Activated CD4-positive, alpha-beta memory T cell treated with anti-CD3 and anti-CD28 coated beads, Interleukin-2, amount 10 ng/mL, durations not matched to agents 7 days and 5 days (primary cell): Measurements from ENCODE around the gene MIA2. TPM values are rescaled to one million over a fixed set of nuclear protein-coding genes. Genes with fewer than 3 reads are reported as not detected.

Source experiments
- CTCF ChIA-PET: fragments of 350-600 bp; sonication (Branson Sonifier 250); formaldehyde crosslinking; loops from one replicate; lab custom pipeline; 2021; ENCODE audit warnings: antibody characterized with exemption, inconsistent platforms; lab: Charles Lee
- POLR2A ChIA-PET: fragments of 350-600 bp; sonication (Branson Sonifier 250); formaldehyde crosslinking; loops from one replicate; lab custom pipeline; 2021; ENCODE audit warnings: antibody characterized with exemption; lab: Charles Lee
- DNase-seq: peaks from one replicate; pipeline ENCODE4 v3.0.0-alpha.2; 2020
- H3K27ac Mint-ChIP-seq: one replicate; pipeline ENCODE4 v1.8.0; 2021; ENCODE audit warnings: mild to moderate bottlenecking, mixed read lengths
- H3K27me3 Mint-ChIP-seq: one replicate; pipeline ENCODE4 v1.8.0; 2021; ENCODE audit warnings: mixed read lengths
- H3K36me3 Mint-ChIP-seq: one replicate; pipeline ENCODE4 v1.8.0; 2021; ENCODE audit warnings: low read depth, mixed read lengths
- H3K4me1 Mint-ChIP-seq: one replicate; pipeline ENCODE4 v1.8.0; 2021; ENCODE audit warnings: mixed read lengths
- H3K4me3 Mint-ChIP-seq: one replicate; pipeline ENCODE4 v1.8.0; 2021; ENCODE audit warnings: mild to moderate bottlenecking, mixed read lengths
- H3K9me3 Mint-ChIP-seq: one replicate; pipeline ENCODE4 v1.8.0; 2021; ENCODE audit warnings: mixed read lengths
- total RNA-seq, 2 experiments: library from RNA; stranded (reverse); gene quantifications; one replicate each; pipeline ENCODE4 v1.2.3, GENCODE V29; 2021

Gene MIA2
- total RNA-seq, 2 experiments from 2014 or later, result 30.8 to 33.0 TPM

GRCh38 chr14:39423793-39424192, 190.1 kb downstream of the MIA2 start:
- peaks cover 3% of the 10 kb centered on the region for H3K9me3 Mint-ChIP-seq
- H3K36me3 Mint-ChIP-seq, result peaks cover 20% of the 10 kb centered on the region
- no peak for DNase-seq
- H3K4me3 Mint-ChIP-seq, result no peak overlapping the region
- POLR2A ChIA-PET, result interaction anchor here (1.0 to 3.2 kb wide), 3 partner anchors 8 to 195 kb away, joined by 4 to 19 read pairs (median 4); partner anchors contain the start of gene FBXO33
- CTCF ChIA-PET, result interaction anchor here (0.8 kb wide), 1 partner anchor 193 kb away, joined by 4 read pairs; no protein-coding TSS in a partner anchor
- H3K27ac Mint-ChIP-seq, result no peak overlapping the region
- H3K4me1 Mint-ChIP-seq, result peaks cover 28% of the 10 kb centered on the region
- H3K27me3 Mint-ChIP-seq, result no peaks in the 10 kb centered on the region

DNA sequence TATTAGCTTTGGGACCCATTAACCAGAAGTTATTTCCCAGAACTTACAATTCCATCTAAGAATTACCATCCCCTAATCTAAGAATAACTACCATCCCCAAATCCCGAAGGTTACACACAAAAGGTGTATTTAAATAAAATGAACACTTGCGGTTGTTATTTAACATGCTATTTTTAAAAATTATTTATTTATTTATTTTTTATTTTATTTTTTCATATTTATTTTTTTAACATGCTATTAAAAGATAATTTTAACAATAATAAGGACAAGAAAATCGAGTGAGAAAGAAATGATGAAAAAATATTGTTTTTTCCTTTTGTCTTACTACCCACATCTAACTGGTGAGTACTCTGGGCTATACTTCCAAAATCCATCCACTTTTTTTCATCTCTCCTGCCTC, 192.2 kb downstream of the MIA2 start:
- Mint-ChIP-seq H3K27me3 (no peaks in the 10 kb centered on the region), H3K9me3 (no peaks in the 10 kb centered on the region), H3K27ac (no peak overlapping the region), H3K4me1 (peaks cover 47% of the 10 kb centered on the region), H3K4me3 (no peak overlapping the region), H3K36me3 (peaks cover 5% of the 10 kb centered on the region)
- no peak for DNase-seq
- ChIA-PET CTCF (interaction anchor here (0.7 to 3.9 kb wide), 20 partner anchors 9 to 331 kb away, joined by 3 to 48 read pairs (median 4); partner anchors contain the start of genes GEMIN2 and SEC23A), POLR2A (interaction anchor here (1.1 to 1.9 kb wide), 5 partner anchors 15 to 323 kb away, joined by 4 to 5 read pairs (median 4); partner anchors contain the start of genes GEMIN2, SEC23A and TRAPPC6B)

- ChIA-PET CTCF (interaction anchor here (0.7 to 3.9 kb wide), 17 partner anchors 9 to 331 kb away, joined by 3 to 48 read pairs (median 4); partner anchors contain the start of gene GEMIN2), POLR2A (interaction anchor here (1.1 to 1.9 kb wide), 5 partner anchors 15 to 323 kb away, joined by 4 to 5 read pairs (median 4); partner anchors contain the start of genes GEMIN2, SEC23A and TRAPPC6B)
- H3K27me3 Mint-ChIP-seq, result no peaks in the 10 kb centered on the region
- DNase-seq, result no peak
- H3K4me1 Mint-ChIP-seq, result peaks cover 45% of the 10 kb centered on the region
- H3K9me3 Mint-ChIP-seq, result no peaks in the 10 kb centered on the region
- H3K4me3 Mint-ChIP-seq, result no peak overlapping the region
- H3K27ac Mint-ChIP-seq, result no peak overlapping the region
- peaks cover 6% of the 10 kb centered on the region for H3K36me3 Mint-ChIP-seq
Observed at GRCh38 chr14:39426605-39427004, 192.9 kb downstream of the MIA2 start.

- Mint-ChIP-seq H3K36me3 (peaks cover 6% of the 10 kb centered on the region), H3K9me3 (no peaks in the 10 kb centered on the region), H3K4me3 (no peak overlapping the region), H3K27ac (no peak overlapping the region), H3K27me3 (no peaks in the 10 kb centered on the region), H3K4me1 (peaks cover 47% of the 10 kb centered on the region)
- CTCF ChIA-PET, result interaction anchor here (3.9 kb wide), 1 partner anchor 197 kb away, joined by 48 read pairs; no protein-coding TSS in a partner anchor
- no peak for DNase-seq
- POLR2A ChIA-PET, result no interaction called here
Observed at GRCh38 chr14:39428118-39428517, 194.4 kb downstream of the MIA2 start.

DNA sequence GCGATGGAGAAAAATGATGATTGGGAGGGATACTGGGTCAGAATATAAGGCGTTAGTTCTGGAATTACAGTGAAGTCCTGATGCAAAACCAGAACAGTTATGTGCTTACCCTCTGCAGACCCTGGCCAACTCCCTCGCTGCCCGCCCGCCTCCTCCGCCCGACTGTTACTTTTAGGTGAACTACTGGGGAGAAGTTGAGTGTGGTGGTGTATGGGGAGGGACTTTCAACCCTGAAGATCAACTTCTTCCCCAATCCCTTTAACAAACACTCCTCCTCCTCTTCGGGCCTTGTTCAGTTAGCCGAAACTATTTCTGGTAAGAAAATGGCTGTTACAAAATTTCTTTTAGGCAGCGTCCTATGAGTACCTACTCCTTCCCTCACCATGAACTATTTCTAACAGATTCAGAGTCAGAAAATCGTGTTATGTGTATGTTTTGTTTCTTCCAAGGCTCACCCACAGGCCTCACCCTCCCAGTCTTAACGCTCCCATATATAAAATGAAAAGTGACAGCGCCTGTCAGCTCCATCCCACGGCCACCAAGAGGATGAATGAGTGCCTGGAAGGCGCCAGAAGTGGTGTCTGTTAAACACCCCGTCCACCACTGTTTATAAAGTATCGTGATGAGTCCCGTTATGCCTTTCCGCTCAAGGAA, 197.2 kb downstream of the MIA2 start:
- Mint-ChIP-seq H3K4me1 (peaks cover 49% of the 10 kb centered on the region), H3K27me3 (no peaks in the 10 kb centered on the region), H3K36me3 (peaks cover 6% of the 10 kb centered on the region), H3K27ac (peak overlapping the region; percentile 94), H3K9me3 (no peaks in the 10 kb centered on the region), H3K4me3 (peak overlapping the region; percentile 94)
- ChIA-PET POLR2A (interaction anchor here (1.0 to 4.9 kb wide), 24 partner anchors 8 to 342 kb away, joined by 3 to 76 read pairs (median 6); partner anchors contain the start of genes GEMIN2, PNN, SEC23A and TRAPPC6B), CTCF (interaction anchor here (1.0 to 4.4 kb wide), 4 partner anchors 8 to 324 kb away, joined by 3 to 45 read pairs (median 6); no protein-coding TSS in a partner anchor)
- DNase-seq, result no peak

- H3K4me3 Mint-ChIP-seq, result peak overlapping the region; percentile 94
- no peaks in the 10 kb centered on the region for H3K9me3 Mint-ChIP-seq
- H3K27ac Mint-ChIP-seq, result peak overlapping the region; percentile 99
- DNase-seq, result peak; percentile 66
- H3K36me3 Mint-ChIP-seq, result peaks cover 6% of the 10 kb centered on the region
- ChIA-PET CTCF (interaction anchor here (0.8 to 4.4 kb wide), 8 partner anchors 9 to 329 kb away, joined by 3 to 45 read pairs (median 4); partner anchors contain the start of genes GEMIN2, SEC23A and TRAPPC6B), POLR2A (interaction anchor here (0.8 to 4.9 kb wide), 29 partner anchors 9 to 343 kb away, joined by 3 to 76 read pairs (median 5); partner anchors contain the start of genes GEMIN2, PNN, SEC23A and TRAPPC6B)
- no peaks in the 10 kb centered on the region for H3K27me3 Mint-ChIP-seq
- H3K4me1 Mint-ChIP-seq, result peaks cover 44% of the 10 kb centered on the region
Observed at GRCh38 chr14:39431416-39432178, 197.9 kb downstream of the MIA2 start.

DNA sequence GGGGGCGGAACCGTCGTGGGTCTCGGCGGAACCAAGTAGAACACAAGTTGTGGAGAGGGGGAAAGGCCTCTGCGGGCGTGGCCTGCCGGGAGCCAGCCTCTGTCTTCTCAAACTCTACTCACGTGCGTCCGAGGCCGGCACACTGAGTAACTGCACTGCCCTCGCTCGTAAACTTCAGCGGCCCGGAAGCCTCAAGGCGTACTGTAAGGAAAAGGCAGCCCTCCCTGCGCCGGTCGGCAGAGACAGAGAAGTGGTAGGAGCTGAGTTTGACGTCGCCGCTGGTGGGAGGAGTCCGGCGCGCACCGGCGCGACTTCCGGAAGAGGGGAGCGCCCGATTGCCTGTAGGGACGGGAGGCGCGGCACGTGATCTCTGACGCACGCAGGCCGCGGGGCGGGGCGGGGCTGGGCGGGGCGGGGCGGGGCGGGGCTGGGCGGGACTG, 198.5 kb downstream of the MIA2 start, which contains the start of gene FBXO33:
TSS of gene FBXO33 (minus strand) at position 255 of the 440 bp plus-strand sequence. CDS start 271 bp downstream, outside the sequence.
- peaks cover 6% of the 10 kb centered on the region for H3K36me3 Mint-ChIP-seq
- H3K27ac Mint-ChIP-seq, result peak within 1 kb of the TSS; percentile 99
- peaks cover 38% of the 10 kb centered on the region for H3K4me1 Mint-ChIP-seq
- peak within 1 kb of the TSS; percentile 94 for H3K4me3 Mint-ChIP-seq
- ChIA-PET POLR2A (interaction anchor here (0.6 to 4.9 kb wide), 32 partner anchors 9 to 344 kb away, joined by 3 to 76 read pairs (median 5); partner anchors contain the start of genes GEMIN2, PNN, SEC23A and TRAPPC6B), CTCF (interaction anchor here (0.8 to 4.4 kb wide), 8 partner anchors 9 to 329 kb away, joined by 3 to 45 read pairs (median 4); partner anchors contain the start of genes GEMIN2, SEC23A and TRAPPC6B)
- no peaks in the 10 kb centered on the region for H3K9me3 Mint-ChIP-seq
- no peaks in the 10 kb centered on the region for H3K27me3 Mint-ChIP-seq
- DNase-seq, result peak; percentile 97

DNA sequence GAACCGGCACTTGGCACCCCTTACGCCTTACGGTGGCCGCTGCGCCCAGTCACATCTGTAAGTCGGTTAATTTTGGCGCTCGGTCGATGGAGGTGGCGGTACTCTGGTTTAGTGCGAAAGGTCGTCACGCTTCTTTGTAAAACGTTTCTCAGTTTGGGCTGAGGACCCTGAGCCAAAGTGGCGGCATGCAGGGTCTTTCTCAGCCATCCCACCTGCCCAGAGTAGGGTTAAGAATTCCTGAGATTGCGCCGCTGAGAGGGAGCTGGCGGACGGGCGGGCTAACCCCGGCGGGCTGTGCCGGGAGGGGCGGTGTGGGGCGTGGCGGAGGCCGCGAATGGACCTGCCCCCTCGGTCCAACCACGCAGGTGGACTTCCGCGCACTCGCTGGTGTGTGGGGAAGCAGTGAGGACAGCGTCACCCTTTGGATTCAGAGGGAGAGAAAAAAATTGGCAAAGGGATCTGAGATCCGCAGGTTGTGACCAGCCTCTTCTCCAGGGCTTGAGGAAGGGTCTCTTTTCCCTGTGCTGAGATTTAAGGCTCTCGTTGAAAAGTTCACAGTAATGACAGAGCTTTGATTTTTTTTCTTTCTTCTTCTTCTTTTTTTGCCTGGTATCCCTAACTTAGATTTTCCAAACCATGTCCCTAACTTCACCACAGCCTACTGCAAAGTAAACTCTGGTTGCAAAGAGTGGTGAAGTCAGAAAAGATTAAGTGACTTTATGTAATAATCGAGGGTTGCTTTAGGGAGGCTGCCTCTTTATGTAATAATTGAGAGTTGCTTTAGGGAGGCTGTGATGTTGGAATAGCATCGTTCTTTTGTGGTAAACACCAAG, 199.1 kb downstream of the MIA2 start:
- peak; percentile 81 for DNase-seq
- peaks cover 6% of the 10 kb centered on the region for H3K36me3 Mint-ChIP-seq

DNA sequence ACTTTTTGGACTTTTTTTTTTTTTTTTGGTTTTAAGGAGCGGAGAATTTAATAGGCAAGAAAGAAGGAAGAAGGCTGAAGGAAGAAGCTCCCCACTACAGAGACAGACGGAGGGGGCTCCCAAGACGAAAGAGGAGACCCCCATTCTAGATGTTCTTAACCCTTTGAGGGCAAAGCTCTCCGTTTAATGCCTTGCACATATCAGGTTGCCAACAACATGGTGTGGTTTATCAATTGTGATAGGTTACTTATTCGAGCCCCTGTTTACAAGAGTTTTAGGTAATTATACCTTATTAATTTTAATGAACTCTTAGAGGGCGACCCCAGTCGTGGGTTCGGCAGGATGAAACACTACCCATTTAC, 199.7 kb downstream of the MIA2 start:
- H3K9me3 Mint-ChIP-seq, result no peaks in the 10 kb centered on the region
- CTCF ChIA-PET, result interaction anchor here (4.4 kb wide), 1 partner anchor 203 kb away, joined by 45 read pairs; no protein-coding TSS in a partner anchor
- H3K36me3 Mint-ChIP-seq, result peaks cover 6% of the 10 kb centered on the region
- H3K4me1 Mint-ChIP-seq, result peaks cover 34% of the 10 kb centered on the region
- peak overlapping the region; percentile 90 for H3K27ac Mint-ChIP-seq
- H3K27me3 Mint-ChIP-seq, result no peaks in the 10 kb centered on the region
- peak overlapping the region; percentile 89 for H3K4me3 Mint-ChIP-seq
- DNase-seq, result no peak
- POLR2A ChIA-PET, result interaction anchor here (0.9 to 4.9 kb wide), 14 partner anchors 13 to 336 kb away, joined by 3 to 76 read pairs (median 20); partner anchors contain the start of genes PNN, SEC23A and TRAPPC6B

More for the DNA sequence above, 199.1 kb downstream of the MIA2 start:
- CTCF ChIA-PET, result interaction anchor here (1.2 to 4.4 kb wide), 5 partner anchors 16 to 330 kb away, joined by 3 to 45 read pairs (median 7); partner anchors contain the start of genes GEMIN2, SEC23A and TRAPPC6B
- Mint-ChIP-seq H3K9me3 (no peaks in the 10 kb centered on the region), H3K27me3 (no peaks in the 10 kb centered on the region), H3K4me3 (peak overlapping the region; percentile 89), H3K4me1 (peaks cover 36% of the 10 kb centered on the region), H3K27ac (peak overlapping the region; percentile 90)
- POLR2A ChIA-PET, result interaction anchor here (0.6 to 4.9 kb wide), 24 partner anchors 8 to 342 kb away, joined by 3 to 76 read pairs (median 6); partner anchors contain the start of genes GEMIN2, PNN, SEC23A and TRAPPC6B

- Mint-ChIP-seq H3K4me1 (peaks cover 26% of the 10 kb centered on the region), H3K27ac (no peak overlapping the region), H3K27me3 (no peaks in the 10 kb centered on the region), H3K36me3 (peaks cover 6% of the 10 kb centered on the region), H3K4me3 (no peak overlapping the region), H3K9me3 (no peaks in the 10 kb centered on the region)
- ChIA-PET CTCF (no interaction called here), POLR2A (interaction anchor here (0.7 to 4.9 kb wide), 3 partner anchors 38 to 260 kb away, joined by 3 to 57 read pairs (median 3); partner anchors contain the start of gene PNN)
- DNase-seq, result no peak
Observed at GRCh38 chr14:39434401-39434800, 200.7 kb downstream of the MIA2 start.

GRCh38 chr14:39435241-39435640, 201.5 kb downstream of the MIA2 start:
- H3K27ac Mint-ChIP-seq, result no peak overlapping the region
- CTCF ChIA-PET, result interaction anchor here (1.3 kb wide), 1 partner anchor 13 kb away, joined by 3 read pairs; no protein-coding TSS in a partner anchor
- no peaks in the 10 kb centered on the region for H3K9me3 Mint-ChIP-seq

More at GRCh38 chr14:39435241-39435640, 201.5 kb downstream of the MIA2 start:
- no peaks in the 10 kb centered on the region for H3K27me3 Mint-ChIP-seq
- POLR2A ChIA-PET, result no interaction called here
- peaks cover 17% of the 10 kb centered on the region for H3K4me1 Mint-ChIP-seq
- no peak for DNase-seq
- peaks cover 6% of the 10 kb centered on the region for H3K36me3 Mint-ChIP-seq
- no peak overlapping the region for H3K4me3 Mint-ChIP-seq
